CD8-positive, alpha-beta memory T cell (primary cell): ENCODE results near the gene LRRFIP1. TPM values are rescaled to one million over a fixed set of nuclear protein-coding genes. Genes with fewer than 3 reads are reported as not detected.
A peak's percentile ranks its signal among the peaks of the same experiment; 100 is the strongest.

ENCODE experiments used
- CTCF ChIA-PET: fragments of 350-600 bp; sonication (Branson Sonifier 250); formaldehyde crosslinking; loops from one replicate; lab custom pipeline; 2021; ENCODE audit warnings: antibody characterized with exemption; lab: Charles Lee
- POLR2A ChIA-PET: fragments of 350-600 bp; sonication (Branson Sonifier 250); formaldehyde crosslinking; loops from one replicate; lab custom pipeline; 2021; ENCODE audit warnings: antibody characterized with exemption; lab: Charles Lee
- DNase-seq, 5 donors: peaks; one replicate each; pipeline versions ENCODE4 v3.0.0 to v3.0.0-alpha.2; 2020 to 2022; ENCODE audit warnings: mixed read lengths in 1 of 5
- H3K27ac ChIP-seq: one replicate; pipeline ENCODE4 v1.7.0; 2013; ENCODE audit warnings: low read depth, mild to moderate bottlenecking, low read length, moderate library complexity
- H3K27me3 ChIP-seq: 2 replicates; pipeline ENCODE4 v1.7.0; 2013; ENCODE audit warnings: low read length, mild to moderate bottlenecking; ENCODE audit not compliant: insufficient read depth, poor library complexity, severe bottlenecking
- H3K36me3 ChIP-seq: 2 replicates; pipeline ENCODE4 v1.7.0; 2013; ENCODE audit warnings: mild to moderate bottlenecking, low read length, moderate library complexity; ENCODE audit not compliant: insufficient read depth
- H3K4me1 ChIP-seq: 2 replicates; pipeline ENCODE4 v1.7.0; 2013; ENCODE audit warnings: mild to moderate bottlenecking, low read length, moderate library complexity; ENCODE audit not compliant: insufficient read depth
- H3K4me3 ChIP-seq: 2 replicates; pipeline ENCODE4 v1.7.0; 2013; ENCODE audit warnings: mild to moderate bottlenecking, low read length
- H3K9me3 ChIP-seq: 2 replicates; pipeline ENCODE4 v1.7.0; 2013; ENCODE audit warnings: mild to moderate bottlenecking, low read length
- H3K27ac Mint-ChIP-seq, 8 donors: one replicate each; pipeline ENCODE4 v1.8.0; 2020 to 2021; ENCODE audit warnings: mixed read lengths in 8 of 8, mild to moderate bottlenecking in 6 of 8, inconsistent platforms in 3 of 8, moderate library complexity in 3 of 8
- H3K27me3 Mint-ChIP-seq, 2 donors: one replicate each; pipeline ENCODE4 v1.8.0; 2020 to 2021; ENCODE audit warnings: mixed read lengths in 2 of 2, mild to moderate bottlenecking in 1 of 2, moderate library complexity in 1 of 2
- H3K36me3 Mint-ChIP-seq, 3 donors: one replicate each; pipeline ENCODE4 v1.8.0; 2020 to 2021; ENCODE audit warnings: mixed read lengths in 3 of 3, inconsistent platforms in 1 of 3, mild to moderate bottlenecking in 1 of 3
- H3K4me1 Mint-ChIP-seq, 3 donors: one replicate each; pipeline ENCODE4 v1.8.0; 2020 to 2021; ENCODE audit warnings: mixed read lengths in 3 of 3, inconsistent platforms in 1 of 3, mild to moderate bottlenecking in 1 of 3
- H3K4me3 Mint-ChIP-seq, 7 donors: one replicate each; pipeline ENCODE4 v1.8.0; 2020 to 2021; ENCODE audit warnings: mixed read lengths in 7 of 7, mild to moderate bottlenecking in 6 of 7, moderate library complexity in 4 of 7, inconsistent platforms in 2 of 7
- H3K9me3 Mint-ChIP-seq, 5 donors: one replicate each; pipeline ENCODE4 v1.8.0; 2020 to 2022; ENCODE audit warnings: mixed read lengths in 5 of 5, mild to moderate bottlenecking in 3 of 5, moderate library complexity in 2 of 5, inconsistent platforms in 1 of 5
- polyA plus RNA-seq: library from polyadenylated mRNA; unstranded; fragments of 300-500 nt; fragmentation: Illumina TruSeq; gene quantifications from one replicate; pipeline ENCODE4 v1.2.3, GENCODE V29; 2021
- total RNA-seq, 2 experiments: library from RNA; stranded (reverse); gene quantifications; one replicate each; pipeline ENCODE4 v1.2.3, GENCODE V29; 2021

The LRRFIP1 gene
- total and polyA plus RNA-seq, 3 experiments from 2014 or later: 128 to 192 (median 188) TPM

DNA sequence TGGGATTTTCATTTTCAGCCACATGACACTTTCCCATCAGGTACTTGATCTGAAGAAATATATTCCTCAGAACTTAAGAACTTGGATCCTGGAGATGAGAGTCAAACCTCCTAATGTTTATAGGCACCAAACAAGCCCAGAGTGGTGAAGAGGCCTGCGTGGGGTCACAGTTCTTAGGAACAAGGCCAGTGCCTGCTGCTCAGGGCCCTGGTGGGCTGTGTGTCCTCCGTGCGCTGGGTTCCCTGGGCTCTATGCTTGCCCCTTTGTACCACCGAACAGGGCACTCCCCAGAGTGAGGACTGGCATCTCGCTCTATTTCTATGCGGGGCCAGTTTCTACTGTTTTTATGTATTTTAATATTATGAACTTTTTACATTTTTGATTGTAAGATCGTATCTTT, 95.2 kb downstream of the LRRFIP1 start:
- H3K4me1 Mint-ChIP-seq: peaks cover 61 to 90% (median 88%) of the 10 kb centered on the region in 3 donors

DNA sequence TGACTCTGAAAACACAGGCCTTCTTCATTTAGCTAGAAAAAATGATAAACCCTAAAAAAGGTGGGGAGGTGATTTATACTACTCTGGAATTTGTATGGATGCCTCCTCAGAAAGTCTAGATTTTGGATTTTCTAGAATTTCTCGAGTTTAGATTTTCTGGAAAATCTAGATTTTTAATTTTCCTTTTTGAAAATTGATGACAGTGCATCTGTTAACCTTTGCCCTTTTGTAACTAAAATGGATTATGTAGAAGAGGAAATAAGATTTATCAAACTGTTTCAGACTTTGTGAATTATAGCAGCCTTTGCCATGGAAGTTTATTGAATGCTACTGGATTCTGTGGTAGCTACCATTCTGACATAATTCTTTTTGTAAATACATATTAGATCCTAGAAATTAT, 95.6 kb downstream of the LRRFIP1 start:
- Mint-ChIP-seq H3K4me1 (peaks cover 61 to 90% (median 88%) of the 10 kb centered on the region in 3 donors), H3K27ac (peak overlapping the region in 6 of 8 donors; percentile 23 to 88 (median 66)), H3K9me3 (peaks cover 0 to 2% (median 0%) of the 10 kb centered on the region in 5 donors), H3K36me3 (peaks cover 0 to 60% (median 10%) of the 10 kb centered on the region in 3 donors), H3K27me3 (peaks cover 0 to 2% of the 10 kb centered on the region in 2 donors), H3K4me3 (no peak overlapping the region)
- Histone ChIP-seq H3K9me3 (no peaks in the 10 kb centered on the region), H3K36me3 (no peaks in the 10 kb centered on the region), H3K27ac (no peak overlapping the region), H3K4me1 (peaks cover 7% of the 10 kb centered on the region), H3K4me3 (no peak overlapping the region), H3K27me3 (no peaks in the 10 kb centered on the region)
- no peak for DNase-seq
- POLR2A ChIA-PET: interaction anchor here (0.7 kb wide), 1 partner anchor 22 kb away, joined by 3 read pairs; no protein-coding TSS in a partner anchor
- CTCF ChIA-PET: interaction anchor here (0.7 to 1.6 kb wide), 3 partner anchors 22 to 210 kb away, joined by 3 to 7 read pairs (median 3); no protein-coding TSS in a partner anchor

More for the DNA sequence above, 95.2 kb downstream of the LRRFIP1 start:
- peaks cover 0 to 2% of the 10 kb centered on the region in 2 donors for H3K27me3 Mint-ChIP-seq
- H3K27ac Mint-ChIP-seq: peak overlapping the region in 7 of 8 donors; percentile 29 to 88 (median 37)
- no peak overlapping the region for H3K4me3 Mint-ChIP-seq
- Histone ChIP-seq H3K36me3 (no peaks in the 10 kb centered on the region), H3K9me3 (no peaks in the 10 kb centered on the region), H3K27ac (no peak overlapping the region), H3K4me1 (peaks cover 3% of the 10 kb centered on the region), H3K4me3 (no peak overlapping the region), H3K27me3 (no peaks in the 10 kb centered on the region)
- ChIA-PET POLR2A (interaction anchor here (0.7 kb wide), 1 partner anchor 22 kb away, joined by 3 read pairs; no protein-coding TSS in a partner anchor), CTCF (interaction anchor here (0.7 to 1.6 kb wide), 3 partner anchors 22 to 210 kb away, joined by 3 to 7 read pairs (median 3); no protein-coding TSS in a partner anchor)
- peaks cover 0 to 62% (median 10%) of the 10 kb centered on the region in 3 donors for H3K36me3 Mint-ChIP-seq
- DNase-seq: no peak
- H3K9me3 Mint-ChIP-seq: peaks cover 0 to 2% (median 0%) of the 10 kb centered on the region in 5 donors

DNA sequence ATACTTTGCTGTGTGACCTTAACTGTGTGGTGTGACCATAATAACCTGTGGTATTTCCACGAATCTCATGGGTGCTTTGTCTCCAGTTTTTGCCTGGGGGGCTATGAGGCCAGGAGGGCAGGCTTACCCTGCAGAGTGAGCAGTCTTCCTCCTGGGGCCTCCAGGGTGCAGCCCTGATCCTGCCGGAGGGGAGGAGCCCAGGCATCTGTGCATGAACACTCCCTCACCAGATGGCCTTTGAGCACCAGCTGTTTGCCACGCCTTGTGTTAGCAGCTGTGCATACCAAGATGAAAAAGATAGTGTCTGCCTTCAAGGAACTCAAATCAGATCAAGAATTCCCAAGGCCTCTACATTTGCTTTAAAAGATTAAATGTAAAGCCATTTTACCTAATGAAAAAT, 96.2 kb downstream of the LRRFIP1 start:
- H3K4me1 Mint-ChIP-seq: peaks cover 59 to 88% (median 87%) of the 10 kb centered on the region in 3 donors
- no peaks in the 10 kb centered on the region for H3K36me3 ChIP-seq
- no peak for DNase-seq
- POLR2A ChIA-PET: no interaction called here
- H3K4me3 ChIP-seq: no peak overlapping the region
- peaks cover 0 to 57% (median 5%) of the 10 kb centered on the region in 3 donors for H3K36me3 Mint-ChIP-seq
- CTCF ChIA-PET: interaction anchor here (0.7 to 1.6 kb wide), 3 partner anchors 21 to 50 kb away, joined by 3 to 7 read pairs (median 3); no protein-coding TSS in a partner anchor
- H3K27ac Mint-ChIP-seq: peak overlapping the region in 7 of 8 donors; percentile 33 to 88 (median 65)
- peak overlapping the region in 2 of 7 donors; percentile 55 to 72 for H3K4me3 Mint-ChIP-seq
- peaks cover 10% of the 10 kb centered on the region for H3K4me1 ChIP-seq
- peaks cover 0 to 2% of the 10 kb centered on the region in 2 donors for H3K27me3 Mint-ChIP-seq
- H3K9me3 ChIP-seq: no peaks in the 10 kb centered on the region
- no peaks in the 10 kb centered on the region for H3K27me3 ChIP-seq
- no peak overlapping the region for H3K27ac ChIP-seq
- H3K9me3 Mint-ChIP-seq: peaks cover 0 to 2% (median 0%) of the 10 kb centered on the region in 5 donors

DNA sequence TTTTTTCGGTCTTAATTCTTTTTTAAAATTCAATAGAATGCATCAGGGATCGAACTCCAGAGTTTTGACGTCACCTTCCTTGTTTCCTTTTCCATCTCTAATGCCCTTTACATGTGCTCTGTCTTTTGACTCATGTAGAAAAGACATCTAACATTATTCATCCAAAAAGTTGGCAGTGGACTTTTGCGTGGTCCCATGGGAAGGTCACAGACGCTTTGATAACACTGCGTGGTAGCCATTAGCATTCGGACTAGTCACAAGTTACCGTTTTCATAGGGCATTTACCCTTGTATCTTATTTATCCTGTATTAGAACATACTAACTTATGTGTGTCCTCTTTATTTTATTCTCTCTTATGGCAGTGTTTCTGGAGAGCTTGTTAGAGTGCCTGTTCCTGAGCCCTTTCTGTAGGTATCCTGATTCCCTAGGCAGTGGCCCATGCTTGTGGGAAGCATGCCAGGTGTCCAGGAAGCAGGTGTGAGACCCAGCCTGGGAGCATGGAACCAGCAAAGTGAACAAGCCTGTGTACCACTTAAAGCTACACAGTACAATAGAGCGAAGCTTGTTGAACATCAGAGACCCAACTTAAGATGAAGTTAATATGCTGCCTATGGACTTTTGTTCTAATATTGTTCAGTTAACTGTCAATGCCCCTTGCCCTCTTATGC, 97.6 kb downstream of the LRRFIP1 start:
- H3K4me1 Mint-ChIP-seq: peaks cover 65 to 91% (median 89%) of the 10 kb centered on the region in 3 donors
- H3K4me1 ChIP-seq: peaks cover 10% of the 10 kb centered on the region
- no peak for DNase-seq
- H3K9me3 ChIP-seq: no peaks in the 10 kb centered on the region
- no peaks in the 10 kb centered on the region for H3K27me3 ChIP-seq
- H3K4me3 ChIP-seq: no peak overlapping the region
- peaks cover 0 to 2% of the 10 kb centered on the region in 2 donors for H3K27me3 Mint-ChIP-seq
- H3K9me3 Mint-ChIP-seq: peaks cover 0 to 1% (median 0%) of the 10 kb centered on the region in 5 donors
- H3K27ac ChIP-seq: no peak overlapping the region
- POLR2A ChIA-PET: no interaction called here
- H3K27ac Mint-ChIP-seq: peak overlapping the region in 7 of 8 donors; percentile 36 to 93 (median 61)
- no peaks in the 10 kb centered on the region for H3K36me3 ChIP-seq
- H3K36me3 Mint-ChIP-seq: peaks cover 0 to 60% (median 5%) of the 10 kb centered on the region in 3 donors
- H3K4me3 Mint-ChIP-seq: peak overlapping the region in 1 of 7 donors; percentile 3
- CTCF ChIA-PET: no interaction called here

DNA sequence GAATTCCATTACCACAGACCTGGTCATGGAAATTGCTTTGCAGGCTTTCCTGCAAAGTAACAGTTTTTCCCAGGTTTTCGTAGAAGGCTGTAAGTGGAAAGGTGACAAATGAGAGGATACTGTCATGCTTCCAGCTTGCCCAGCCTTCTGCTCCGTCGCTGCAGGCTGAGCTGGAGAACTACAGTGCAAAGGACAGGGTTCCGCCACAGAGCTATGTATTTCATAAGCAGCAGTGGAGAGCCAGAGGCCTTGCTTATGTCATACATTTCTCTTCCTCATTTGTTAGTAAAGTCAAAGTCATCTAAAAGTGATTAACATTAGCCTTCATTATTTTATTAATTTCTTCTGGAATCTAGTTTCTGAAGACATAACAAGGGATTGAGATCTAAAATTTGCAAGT, 98.3 kb downstream of the LRRFIP1 start:
- no peaks in the 10 kb centered on the region for H3K36me3 ChIP-seq
- H3K4me1 Mint-ChIP-seq: peaks cover 68 to 92% (median 90%) of the 10 kb centered on the region in 3 donors
- H3K27me3 ChIP-seq: no peaks in the 10 kb centered on the region
- ChIA-PET CTCF (interaction anchor here (2.0 kb wide), 1 partner anchor 53 kb away, joined by 9 read pairs; no protein-coding TSS in a partner anchor), POLR2A (no interaction called here)
- H3K9me3 Mint-ChIP-seq: no peaks in the 10 kb centered on the region
- H3K27ac ChIP-seq: no peak overlapping the region
- no peak overlapping the region for H3K4me3 Mint-ChIP-seq
- peaks cover 0 to 2% of the 10 kb centered on the region in 2 donors for H3K27me3 Mint-ChIP-seq
- no peak overlapping the region for H3K4me3 ChIP-seq
- DNase-seq: no peak
- H3K36me3 Mint-ChIP-seq: peaks cover 0 to 56% (median 5%) of the 10 kb centered on the region in 3 donors
- peaks cover 10% of the 10 kb centered on the region for H3K4me1 ChIP-seq
- no peaks in the 10 kb centered on the region for H3K9me3 ChIP-seq
- peak overlapping the region in 4 of 8 donors; percentile 40 to 93 (median 61) for H3K27ac Mint-ChIP-seq

DNA sequence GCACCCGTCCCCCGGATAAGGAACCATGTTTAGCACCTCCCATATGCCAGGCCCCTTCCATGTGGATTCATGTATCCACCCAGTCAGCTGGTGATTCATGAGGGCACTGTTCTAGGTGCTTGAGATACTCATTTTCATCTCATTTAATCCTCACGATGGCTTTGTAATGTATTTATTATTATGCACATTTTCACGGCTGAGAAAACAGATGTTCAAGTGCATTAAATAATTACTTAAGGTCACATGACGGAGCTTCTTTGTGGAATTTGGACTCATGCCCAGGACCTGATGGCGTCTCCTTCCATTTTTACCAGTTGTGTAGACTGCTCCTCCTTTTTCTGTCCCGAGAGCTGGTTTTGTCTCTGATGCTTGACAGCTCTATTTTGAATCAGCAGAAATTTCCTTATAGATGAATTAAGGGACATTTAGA, 99.0 kb downstream of the LRRFIP1 start:
- no peaks in the 10 kb centered on the region for H3K9me3 ChIP-seq
- H3K36me3 Mint-ChIP-seq: peaks cover 0 to 51% (median 5%) of the 10 kb centered on the region in 3 donors
- POLR2A ChIA-PET: no interaction called here

DNA sequence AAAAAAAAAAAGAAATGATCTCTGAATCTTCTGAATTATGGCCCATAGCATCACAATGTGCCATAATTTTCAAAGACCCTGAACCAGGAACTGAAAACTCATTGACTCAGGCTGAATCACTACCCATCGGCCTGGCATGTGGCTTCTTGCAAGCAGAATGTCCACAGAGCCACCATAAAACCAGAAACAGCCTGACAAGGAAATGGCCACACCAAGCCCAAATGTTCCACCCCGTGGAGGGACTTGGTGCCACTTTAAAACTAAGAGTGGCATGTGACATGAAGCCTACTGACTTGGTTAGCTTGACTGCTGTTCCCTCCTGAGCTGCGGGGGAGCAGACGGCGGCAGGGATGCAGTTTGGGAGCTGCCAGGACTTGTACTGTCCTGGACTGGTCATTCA, 100.0 kb downstream of the LRRFIP1 start:
- ChIA-PET POLR2A (no interaction called here), CTCF (interaction anchor here (1.1 to 2.0 kb wide), 5 partner anchors 17 to 123 kb away, joined by 3 to 9 read pairs (median 5); no protein-coding TSS in a partner anchor)
- Mint-ChIP-seq H3K27ac (peak overlapping the region in 4 of 8 donors; percentile 5 to 87 (median 47)), H3K4me1 (peaks cover 71 to 93% (median 90%) of the 10 kb centered on the region in 3 donors), H3K4me3 (no peak overlapping the region), H3K27me3 (no peaks in the 10 kb centered on the region), H3K36me3 (peaks cover 0 to 45% (median 0%) of the 10 kb centered on the region in 3 donors), H3K9me3 (no peaks in the 10 kb centered on the region)
- DNase-seq: no peak
- Histone ChIP-seq H3K36me3 (no peaks in the 10 kb centered on the region), H3K4me1 (peaks cover 25% of the 10 kb centered on the region), H3K27me3 (no peaks in the 10 kb centered on the region), H3K9me3 (no peaks in the 10 kb centered on the region), H3K4me3 (no peak overlapping the region), H3K27ac (no peak overlapping the region)

More for the DNA sequence above, 99.0 kb downstream of the LRRFIP1 start:
- Histone ChIP-seq H3K27ac (no peak overlapping the region), H3K4me3 (no peak overlapping the region), H3K27me3 (no peaks in the 10 kb centered on the region), H3K36me3 (no peaks in the 10 kb centered on the region), H3K4me1 (peaks cover 17% of the 10 kb centered on the region)
- peaks cover 70 to 93% (median 90%) of the 10 kb centered on the region in 3 donors for H3K4me1 Mint-ChIP-seq
- CTCF ChIA-PET: interaction anchor here (1.4 to 2.0 kb wide), 2 partner anchors 54 to 122 kb away, joined by 4 to 9 read pairs; no protein-coding TSS in a partner anchor
- H3K4me3 Mint-ChIP-seq: no peak overlapping the region
- no peak for DNase-seq
- no peaks in the 10 kb centered on the region for H3K9me3 Mint-ChIP-seq
- peak overlapping the region in 5 of 8 donors; percentile 38 to 68 (median 52) for H3K27ac Mint-ChIP-seq
- peaks cover 0 to 2% of the 10 kb centered on the region in 2 donors for H3K27me3 Mint-ChIP-seq
